PC-9 (cell line): ENCODE measurements around the gene MECP2.

ENCODE experiments used
- CTCF ChIP-seq: fragments of 200-600 bp; sonication (generic); conservative IDR thresholded peaks from 2 replicates; pipeline ENCODE4 v1.6.1; 2017; ENCODE audit warnings: mixed run types, antibody characterized with exemption, mild to moderate bottlenecking, moderate library complexity
- EZH2 ChIP-seq: fragments of 200-600 bp; sonication (generic); IDR thresholded peaks from 2 replicates; pipeline ENCODE4 v1.8.0; 2017; ENCODE audit warnings: antibody characterized with exemption, low read depth

- no peak for TF ChIP-seq CTCF
- no peak for TF ChIP-seq EZH2
These were observed 19.1 kb upstream of the MECP2 start for GRCh38 chrX:154116426-154117211.
